Effector CD8-positive, alpha-beta T cell (primary cell): ENCODE results near the gene NUP214.
"Not testable (repeated sequence)": the region's sequence is repeated elsewhere in the genome, so short reads cannot be mapped to it uniquely, and the experiment has no call there.

Experiments used
- DNase-seq: peaks from one replicate; lab custom pipeline; 2025; lab: John Stamatoyannopoulos, UW

NUP214 gene

GRCh38 chr9:131096269-131097125 lies 28.9 kb upstream of the NUP214 start, which contains the start of gene AIF1L:
TSS of gene AIF1L (plus strand) at chr9:131096531. CDS start at chr9:131096630, 99 bp downstream.
- DNase-seq = no peak

GRCh38 chr9:131097126-131097947 lies 28.0 kb upstream of the NUP214 start:
- DNase-seq = no peak

DNA sequence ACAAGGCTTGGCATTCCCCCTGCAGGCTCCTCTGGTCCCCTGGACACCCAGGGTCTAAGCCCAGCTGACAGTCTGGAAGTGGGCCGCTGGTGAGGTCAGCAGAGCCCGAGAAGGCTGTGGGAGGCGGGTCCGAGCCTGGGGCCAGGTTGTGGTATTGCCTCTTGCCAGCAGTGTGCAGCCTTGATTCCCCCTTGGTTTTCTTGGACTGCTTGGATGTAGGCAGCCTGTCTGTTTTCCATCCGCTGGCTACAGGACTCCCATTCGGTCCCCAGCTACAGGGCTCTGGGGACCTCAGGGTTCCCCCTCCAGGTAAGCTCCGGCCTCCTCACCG lies 27.5 kb upstream of the NUP214 start:
- DNase-seq = no peak

GRCh38 chr9:131098391-131099101 lies 26.8 kb upstream of the NUP214 start:
- no peak for DNase-seq

DNA sequence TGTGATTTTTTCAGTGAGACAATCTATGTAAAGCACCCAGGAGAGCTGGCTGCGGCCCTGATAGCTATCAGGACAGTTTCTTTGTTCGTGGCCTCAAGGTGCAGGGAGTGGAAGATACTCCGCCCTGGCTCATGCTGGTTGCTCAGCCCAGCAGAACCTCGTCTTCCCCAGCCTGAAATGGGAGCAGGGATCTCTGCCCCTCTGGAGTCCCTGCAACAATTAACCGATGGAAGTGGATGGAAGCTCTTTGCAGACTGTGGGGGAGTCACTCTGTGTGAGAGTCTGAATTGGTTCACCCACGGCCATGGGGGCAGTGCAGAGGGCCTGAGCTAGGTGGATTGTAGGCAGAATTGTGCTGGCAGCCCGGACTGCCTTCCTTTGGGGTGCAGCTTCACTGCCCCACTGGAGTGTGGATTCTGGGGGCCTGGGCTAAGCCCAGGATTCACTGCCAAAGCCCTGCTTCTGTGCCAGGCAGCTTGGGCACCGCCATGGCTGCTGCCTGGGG lies 26.2 kb upstream of the NUP214 start:
- DNase-seq = no peak

DNA sequence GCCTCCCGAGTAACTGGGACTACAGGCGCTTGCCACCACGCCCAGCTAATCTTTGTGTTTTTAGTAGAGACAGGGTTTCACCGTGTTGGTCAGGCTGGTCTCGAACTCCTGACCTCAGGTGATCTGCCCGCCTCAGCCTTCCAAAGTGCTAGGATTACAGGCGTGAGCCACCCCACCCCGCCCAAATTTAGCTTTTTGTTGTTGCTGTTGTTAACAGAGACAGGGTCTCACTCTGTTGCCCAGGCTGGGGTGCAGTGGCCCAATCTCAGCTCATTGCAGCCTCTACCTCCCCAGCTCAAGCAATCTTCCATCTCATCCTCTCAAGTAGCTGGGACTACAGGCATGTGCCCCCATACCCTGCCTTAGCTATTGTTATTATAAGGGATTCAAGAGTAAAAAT lies 25.5 kb upstream of the NUP214 start:
- DNase-seq = not testable (repeated sequence)

- DNase-seq = no peak
These were observed 24.9 kb upstream of the NUP214 start for GRCh38 chr9:131100445-131100844.

- DNase-seq = no peak
These were observed 24.0 kb upstream of the NUP214 start for GRCh38 chr9:131101207-131101964.

DNA sequence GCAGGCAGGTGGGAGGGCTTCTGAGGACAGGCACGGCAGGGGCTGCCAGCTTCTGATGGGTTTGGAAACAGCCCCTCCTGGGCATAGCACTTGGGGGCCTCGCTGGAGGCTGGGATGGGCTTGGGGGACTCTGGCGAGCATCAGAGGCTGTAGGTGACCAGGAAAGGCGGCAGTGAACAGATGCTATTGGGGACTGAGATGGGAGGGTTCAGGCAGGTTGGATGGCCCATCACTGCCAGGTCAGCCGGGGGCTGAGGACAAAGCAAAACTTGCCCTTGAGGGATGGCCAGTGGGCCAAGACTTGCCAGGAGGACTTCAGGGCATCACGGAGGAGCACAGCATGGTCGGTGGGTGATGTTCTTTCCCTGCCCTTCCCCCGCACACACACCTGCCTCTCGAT lies 22.4 kb upstream of the NUP214 start:
- DNase-seq = no peak

- DNase-seq = no peak
These were observed 21.9 kb upstream of the NUP214 start for GRCh38 chr9:131103535-131103934.

- no peak for DNase-seq
These were observed 21.2 kb upstream of the NUP214 start for GRCh38 chr9:131104016-131104740.

DNA sequence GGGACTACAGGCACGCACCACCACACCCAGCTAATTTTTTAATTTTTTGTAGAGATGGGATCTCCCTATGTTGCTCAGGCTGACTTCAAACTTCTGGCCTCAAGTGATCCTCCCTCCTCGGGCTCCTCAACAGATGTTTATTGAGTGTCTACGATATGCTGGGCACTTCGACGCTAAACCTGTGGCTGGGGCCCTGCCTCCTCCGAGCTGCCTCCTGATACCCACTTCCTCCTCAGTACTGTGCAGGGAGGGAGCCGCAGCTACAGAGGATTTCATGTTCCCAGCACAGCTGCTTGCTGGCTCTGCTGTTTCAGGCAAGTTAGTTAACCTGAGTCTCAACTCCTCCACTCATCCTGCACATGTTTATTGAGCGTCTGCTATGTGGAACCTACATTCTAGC lies 19.4 kb upstream of the NUP214 start:
- no peak for DNase-seq

- no peak for DNase-seq
These were observed 17.6 kb upstream of the NUP214 start for GRCh38 chr9:131107760-131108159.

GRCh38 chr9:131111186-131111853 lies 14.1 kb upstream of the NUP214 start:
- DNase-seq = no peak

DNA sequence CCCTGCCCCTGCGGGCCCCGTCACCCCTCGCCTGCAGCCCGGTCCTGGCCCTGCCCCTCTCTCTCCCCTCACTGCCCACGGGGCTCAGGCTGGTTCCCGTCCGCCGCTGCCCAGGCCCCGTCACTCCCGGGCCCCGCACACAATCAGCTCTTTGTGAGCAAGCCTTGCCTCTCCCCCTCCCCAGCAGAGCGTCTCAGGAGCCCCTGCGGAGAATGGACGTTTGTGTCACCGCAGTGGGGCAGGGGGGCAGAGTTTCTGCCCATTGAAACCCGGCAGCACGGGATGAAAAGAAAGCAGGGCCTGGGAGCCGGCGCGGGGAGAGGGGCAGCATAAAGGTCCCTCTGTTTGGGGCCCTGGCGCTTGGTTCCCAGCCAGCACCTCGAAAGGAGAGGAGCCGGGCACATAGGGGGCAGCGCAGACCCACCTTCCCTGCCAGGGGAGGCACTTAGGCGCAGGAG lies 13.5 kb upstream of the NUP214 start:
- no peak for DNase-seq

DNA sequence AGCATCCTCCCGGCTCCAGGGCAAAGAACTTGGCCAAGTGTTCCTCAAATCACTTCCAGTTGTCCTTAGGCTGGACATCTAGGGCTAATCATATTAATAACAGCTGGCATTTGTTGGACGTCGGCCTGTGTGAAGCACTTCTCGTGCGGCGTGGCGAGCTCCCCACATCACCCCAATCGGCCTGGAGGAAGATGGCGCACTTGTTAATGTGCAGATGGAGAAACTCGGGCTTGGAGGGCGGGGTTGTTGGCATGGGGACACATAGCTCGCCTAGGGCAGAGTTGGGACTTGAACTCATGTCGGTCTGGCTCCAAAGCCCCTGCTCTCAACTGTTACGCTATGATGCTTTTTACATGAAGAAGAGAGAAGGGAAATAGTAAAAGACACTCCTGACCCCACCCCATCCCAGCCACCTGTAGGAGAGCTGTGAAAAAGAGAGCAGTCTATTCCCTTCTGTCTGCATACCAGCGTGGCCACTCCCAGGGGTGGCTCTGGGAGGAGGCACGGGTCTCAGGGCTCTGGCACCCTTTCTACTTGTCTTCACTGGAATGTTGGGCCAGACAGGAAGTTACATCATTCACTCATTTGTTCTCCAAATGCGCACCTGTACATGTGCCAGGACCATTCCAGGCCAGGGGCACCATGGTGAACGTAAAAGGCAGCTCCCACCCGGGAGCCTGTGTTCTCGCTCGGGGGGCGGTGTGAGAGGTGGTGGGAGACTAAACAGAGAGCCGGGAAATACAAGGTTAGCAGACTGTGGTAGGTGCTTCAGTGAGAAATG lies 12.8 kb upstream of the NUP214 start:
- DNase-seq = no peak

DNA sequence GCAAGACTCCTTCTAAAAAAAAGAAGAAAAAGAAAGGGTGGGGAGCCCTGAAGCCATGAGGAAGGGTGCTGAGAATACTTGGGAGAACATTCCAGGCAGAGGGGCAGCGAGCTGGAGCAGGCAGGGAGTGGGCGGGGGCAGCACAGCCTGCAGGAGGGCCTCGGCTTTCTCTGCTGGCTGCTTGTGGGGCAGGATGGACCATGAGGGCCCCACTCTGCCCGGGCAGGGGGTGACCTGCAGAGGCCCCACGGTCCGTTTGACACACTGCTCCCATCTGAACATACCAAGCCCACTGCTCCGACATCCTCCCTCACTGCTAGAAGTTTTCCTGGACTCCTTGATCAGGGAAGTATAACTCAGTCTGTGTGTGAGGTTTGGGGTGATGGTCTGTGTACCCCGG lies 11.7 kb upstream of the NUP214 start:
- DNase-seq = no peak

- DNase-seq = no peak
These were observed 11.3 kb upstream of the NUP214 start for GRCh38 chr9:131114084-131114535.

- DNase-seq = not testable (repeated sequence)
These were observed 10.0 kb upstream of the NUP214 start for GRCh38 chr9:131115360-131115742.
